Hematopoietic multipotent progenitor cell treated with erythropoietin and hydrocortisone succinate and interleukin-3 and kit ligand, for 8 days (in vitro differentiated cells): Measurements from ENCODE around the gene EP400.
A peak's percentile ranks its signal among the peaks of the same experiment; 100 is the strongest.
"Not testable (repeated sequence)": the region's sequence is repeated elsewhere in the genome, so short reads cannot be mapped to it uniquely, and the experiment has no call there.

Experiments
- DNase-seq: peaks from one replicate; pipeline ENCODE4 v3.0.0-alpha.2; 2015

EP400 gene

DNA sequence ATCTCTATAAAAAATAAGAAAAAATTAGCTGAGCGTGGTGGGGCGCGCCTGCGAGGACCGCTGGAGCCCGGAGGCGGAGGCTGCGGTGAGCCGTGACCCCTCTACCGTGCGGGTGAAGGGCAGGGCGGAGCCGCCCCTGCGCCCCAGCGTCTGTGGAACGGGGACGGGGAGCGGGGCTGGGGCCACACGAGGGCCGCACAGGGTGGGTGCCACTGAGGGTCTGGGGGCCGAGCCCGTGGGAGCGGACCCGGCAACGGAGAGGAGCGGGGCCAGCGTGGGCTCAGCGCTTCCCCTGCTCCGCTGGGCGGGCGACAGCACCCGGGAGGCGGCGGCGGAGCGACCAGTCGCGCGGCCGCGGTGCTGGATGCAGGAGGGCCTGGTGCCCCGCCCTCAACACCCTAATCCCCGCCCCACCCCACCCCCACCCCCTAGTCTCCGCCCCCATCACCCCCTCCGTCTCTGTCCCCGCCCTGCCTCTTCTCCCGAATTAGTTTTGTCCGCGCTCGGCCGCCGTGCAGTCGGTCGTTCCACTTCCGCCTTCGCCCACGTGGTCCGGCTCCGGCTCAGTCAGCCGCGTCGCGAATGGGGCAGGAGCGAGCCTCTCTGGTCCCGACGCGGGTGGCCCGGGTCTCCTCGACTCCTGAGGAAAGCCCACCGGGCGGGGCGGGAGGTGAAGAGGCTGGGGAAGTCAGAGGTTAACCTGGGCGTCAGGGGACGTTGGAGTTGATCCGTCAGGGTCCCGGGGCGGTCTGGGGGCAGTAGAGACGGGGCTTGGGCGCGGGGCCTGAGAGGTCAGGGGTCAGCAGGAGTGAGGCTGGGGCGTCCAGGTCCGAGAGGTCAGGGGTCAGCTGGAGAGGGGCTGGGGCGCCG lies 20.8 kb upstream of the EP400 start, which contains the start of gene PUS1:
PUS1 (plus strand) TSS at position 566 of the 870 bp plus-strand sequence. CDS start 447 bp downstream, outside the sequence.
- DNase-seq: peak; percentile 94

DNA sequence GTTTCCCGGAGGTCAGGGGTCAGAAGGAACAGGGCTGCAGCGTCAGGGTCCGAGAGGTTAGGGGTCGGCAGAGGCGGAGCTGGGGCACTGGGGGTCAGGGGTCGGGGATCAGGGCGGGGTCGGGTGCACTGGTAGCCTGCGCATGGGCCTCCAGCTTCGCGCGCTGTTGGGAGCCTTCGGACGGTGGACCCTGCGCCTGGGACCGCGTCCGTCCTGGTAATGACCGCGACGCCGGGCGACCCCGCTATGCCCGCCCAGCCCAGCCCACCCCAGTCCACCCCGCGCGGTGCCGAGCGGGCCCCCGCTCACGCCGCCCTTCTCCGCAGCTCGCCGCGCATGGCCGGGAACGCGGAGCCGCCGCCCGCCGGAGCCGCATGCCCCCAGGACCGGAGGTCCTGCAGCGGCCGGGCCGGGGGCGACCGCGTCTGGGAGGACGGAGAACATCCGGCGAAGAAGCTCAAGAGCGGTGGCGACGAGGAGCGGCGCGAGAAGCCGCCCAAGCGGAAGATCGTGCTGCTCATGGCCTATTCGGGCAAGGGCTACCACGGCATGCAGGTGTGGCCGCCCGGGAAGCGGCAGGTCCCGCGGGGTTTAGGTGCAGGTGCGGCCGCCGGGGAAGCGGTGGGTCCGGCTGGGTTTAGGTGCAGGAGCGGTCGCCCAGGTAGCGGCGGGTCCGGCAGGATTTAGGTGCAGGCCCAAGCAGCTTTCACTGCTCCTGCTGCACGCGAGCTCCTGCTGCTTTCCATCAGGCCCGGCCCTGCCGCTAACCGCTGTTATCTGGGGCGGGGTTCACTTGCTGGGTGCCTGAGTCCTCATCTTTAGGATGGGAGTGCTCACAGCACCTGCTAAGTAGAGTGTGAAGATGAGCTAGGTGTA lies 19.9 kb upstream of the EP400 start:
- DNase-seq: peak; percentile 76

DNA sequence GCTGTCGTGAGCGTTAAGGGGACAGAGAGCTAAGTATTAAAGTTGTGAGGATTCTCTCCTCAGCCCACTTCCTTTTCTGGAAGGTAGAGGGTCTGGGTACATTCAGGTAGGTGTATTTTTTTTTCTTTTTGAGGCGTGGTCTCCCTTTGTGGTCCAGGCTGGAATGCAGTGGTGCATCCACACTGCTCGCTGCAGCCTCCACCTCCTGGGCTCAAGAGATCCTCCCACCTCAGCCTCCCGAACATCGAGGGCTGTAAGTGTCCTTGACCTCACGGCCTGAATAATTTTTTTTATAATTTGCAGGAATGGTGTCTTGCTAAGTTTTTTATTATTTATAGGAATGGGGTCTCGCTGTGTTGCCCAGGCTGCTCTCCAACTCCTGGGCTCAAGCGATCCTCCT lies 19.2 kb upstream of the EP400 start:
- no peak for DNase-seq

DNA sequence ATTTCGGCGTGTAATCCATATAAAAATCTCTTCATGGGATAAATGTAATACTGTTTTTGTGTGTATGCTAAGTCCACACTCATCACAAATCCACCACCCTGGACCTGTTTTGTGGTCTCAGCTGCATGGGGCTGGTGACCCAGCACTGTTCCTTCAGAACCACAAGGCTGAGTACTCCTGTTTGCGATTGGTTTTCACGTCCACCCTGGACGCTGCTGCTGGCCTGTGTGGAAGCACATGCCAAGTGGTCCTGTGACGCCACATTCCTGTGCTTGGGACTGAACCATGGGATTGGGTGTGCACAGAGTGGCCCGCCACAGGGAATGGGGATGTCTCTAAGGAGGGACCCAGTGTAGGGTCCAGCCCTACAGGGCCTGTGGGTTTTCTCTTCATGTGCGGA lies 16.4 kb upstream of the EP400 start:
- no peak for DNase-seq

DNA sequence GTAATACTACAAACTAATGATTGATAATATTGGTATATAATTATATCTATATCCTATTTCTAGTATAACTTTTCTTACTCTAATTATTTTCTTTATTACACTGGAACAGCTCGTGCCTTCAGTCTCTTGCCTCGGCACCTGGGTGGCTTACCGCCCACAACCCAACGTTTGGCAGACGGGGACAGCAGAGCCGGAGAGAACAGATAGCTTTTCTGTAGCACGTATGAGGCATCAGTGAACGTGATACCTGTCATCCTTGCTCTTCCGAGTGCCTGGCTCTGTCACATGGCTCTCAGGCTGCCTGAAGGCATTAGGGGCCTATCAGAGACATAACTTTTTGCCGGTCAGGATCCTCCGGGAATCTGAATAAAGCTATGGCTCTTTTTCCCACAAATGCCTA lies 15.2 kb upstream of the EP400 start:
- no peak for DNase-seq

DNA sequence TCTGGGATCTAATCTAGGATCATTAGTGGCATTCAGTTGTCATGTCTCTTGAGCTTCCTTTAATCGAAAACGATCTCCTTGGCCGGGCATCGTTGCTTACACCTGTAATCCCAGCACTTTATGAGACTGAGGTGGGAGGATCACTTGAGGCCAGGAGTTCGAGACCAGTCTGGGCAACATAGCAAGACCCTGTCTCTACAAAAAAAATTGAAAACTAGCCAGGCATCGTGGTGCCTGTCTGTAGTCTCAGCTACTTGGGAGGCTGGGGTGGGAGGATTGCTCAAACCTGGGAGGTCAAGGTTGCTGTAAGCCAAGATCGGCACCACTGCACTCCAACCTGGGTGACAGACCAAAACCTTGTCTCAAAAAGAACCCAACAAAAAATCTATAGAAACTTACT lies 11.7 kb upstream of the EP400 start:
- no peak for DNase-seq

DNA sequence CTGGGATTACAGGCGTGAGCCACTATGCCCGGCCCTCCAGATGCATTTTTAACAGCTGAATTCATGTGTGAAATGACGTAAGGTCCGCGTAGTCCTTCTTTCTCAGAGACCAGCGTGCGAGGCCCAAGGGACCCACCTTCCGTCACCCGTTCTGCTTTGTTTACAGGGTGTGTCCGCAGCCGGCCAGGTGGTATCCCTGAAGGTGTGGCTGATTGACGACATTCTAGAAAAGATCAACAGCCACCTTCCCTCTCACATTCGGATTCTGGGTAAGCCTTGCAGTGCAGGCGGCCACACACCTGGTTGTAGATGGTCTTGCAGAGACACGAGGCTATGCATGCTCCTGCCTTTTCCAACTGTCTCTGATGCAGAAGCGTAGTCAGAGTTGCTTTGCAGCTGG lies 10.7 kb upstream of the EP400 start:
- no peak for DNase-seq

DNA sequence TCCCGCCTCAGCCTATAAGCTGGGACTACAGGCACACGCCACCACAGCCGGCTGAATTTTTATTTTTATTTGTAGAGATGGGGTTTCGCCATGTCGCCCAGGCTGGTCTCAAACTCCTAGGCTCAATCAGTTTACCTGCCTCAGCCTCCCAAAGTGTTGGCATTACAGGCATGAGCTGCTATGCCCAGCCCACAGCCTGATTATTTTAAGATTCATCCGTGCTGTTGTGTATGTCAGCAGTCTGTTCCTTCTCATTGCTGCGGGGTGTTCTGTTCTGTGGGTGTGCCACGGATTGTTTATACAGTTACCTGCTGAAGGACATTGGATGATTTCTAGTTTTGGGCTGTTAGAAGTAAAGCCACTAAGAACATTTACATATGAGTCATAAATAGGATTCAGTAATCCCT lies 9.6 kb upstream of the EP400 start:
- DNase-seq: no peak

DNA sequence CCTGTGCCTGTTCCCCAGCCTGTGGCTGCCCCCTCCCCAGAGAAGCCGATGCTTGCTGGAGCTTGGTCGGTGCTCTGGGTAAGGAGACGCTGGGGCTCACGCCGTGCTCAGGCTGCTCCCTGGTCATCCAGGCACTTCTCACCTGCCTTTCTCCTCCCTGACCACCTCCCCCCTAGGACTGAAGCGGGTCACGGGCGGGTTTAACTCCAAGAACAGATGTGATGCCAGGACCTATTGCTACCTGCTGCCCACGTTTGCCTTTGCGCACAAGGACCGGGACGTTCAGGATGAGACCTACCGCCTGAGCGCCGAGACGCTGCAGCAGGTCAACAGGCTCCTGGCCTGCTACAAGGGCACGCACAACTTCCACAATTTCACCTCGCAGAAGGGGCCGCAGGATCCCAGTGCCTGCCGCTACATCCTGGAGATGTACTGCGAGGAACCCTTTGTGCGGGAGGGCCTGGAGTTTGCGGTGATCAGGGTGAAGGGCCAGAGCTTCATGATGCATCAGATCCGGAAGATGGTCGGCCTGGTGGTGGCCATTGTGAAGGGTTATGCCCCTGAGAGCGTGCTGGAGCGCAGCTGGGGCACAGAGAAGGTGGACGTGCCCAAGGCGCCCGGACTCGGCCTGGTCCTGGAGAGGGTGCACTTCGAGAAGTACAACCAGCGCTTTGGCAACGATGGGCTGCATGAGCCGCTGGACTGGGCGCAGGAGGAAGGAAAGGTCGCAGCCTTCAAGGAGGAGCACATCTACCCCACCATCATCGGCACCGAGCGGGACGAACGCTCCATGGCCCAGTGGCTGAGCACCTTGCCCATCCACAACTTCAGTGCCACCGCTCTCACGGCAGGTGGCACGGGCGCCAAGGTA lies 8.4 kb upstream of the EP400 start:
- no peak for DNase-seq

DNA sequence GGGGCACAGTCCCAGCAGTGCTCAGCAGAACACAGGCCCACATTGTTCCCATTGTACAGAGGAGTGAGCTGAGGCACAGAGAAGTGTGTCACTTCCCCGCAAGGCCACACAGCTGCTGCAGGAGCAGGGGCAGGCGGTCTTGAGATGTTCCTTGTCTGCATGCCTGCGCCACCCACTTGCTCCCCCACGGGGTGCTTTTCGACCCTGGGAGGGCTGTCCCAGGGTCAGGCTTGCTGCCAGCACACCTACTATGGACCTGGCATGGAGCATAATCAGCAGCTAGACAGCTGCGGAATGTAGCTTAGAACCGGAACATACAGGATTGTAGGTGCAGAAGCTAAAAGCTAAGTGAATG lies 7.8 kb upstream of the EP400 start:
- DNase-seq: no peak

DNA sequence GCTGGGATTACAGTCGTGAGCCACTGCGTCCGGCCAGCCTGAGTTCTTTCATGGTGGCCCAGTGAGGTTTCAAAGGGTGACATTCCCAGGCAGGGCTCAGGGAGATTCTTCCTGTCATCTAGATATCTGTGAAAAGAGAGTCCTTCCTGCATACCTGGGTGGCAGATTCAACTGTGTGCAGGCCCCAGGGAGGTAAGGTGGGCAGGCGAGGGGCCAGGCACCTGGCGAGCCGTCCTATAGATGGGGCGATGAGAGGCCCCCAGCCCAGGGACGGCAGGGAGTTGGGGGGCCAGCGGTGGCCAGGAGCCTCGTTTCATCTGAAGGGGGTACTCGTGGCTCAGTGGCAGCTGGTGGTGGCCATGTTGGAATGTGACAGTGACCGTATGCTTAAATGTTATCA lies 7.1 kb upstream of the EP400 start:
- DNase-seq: no peak

DNA sequence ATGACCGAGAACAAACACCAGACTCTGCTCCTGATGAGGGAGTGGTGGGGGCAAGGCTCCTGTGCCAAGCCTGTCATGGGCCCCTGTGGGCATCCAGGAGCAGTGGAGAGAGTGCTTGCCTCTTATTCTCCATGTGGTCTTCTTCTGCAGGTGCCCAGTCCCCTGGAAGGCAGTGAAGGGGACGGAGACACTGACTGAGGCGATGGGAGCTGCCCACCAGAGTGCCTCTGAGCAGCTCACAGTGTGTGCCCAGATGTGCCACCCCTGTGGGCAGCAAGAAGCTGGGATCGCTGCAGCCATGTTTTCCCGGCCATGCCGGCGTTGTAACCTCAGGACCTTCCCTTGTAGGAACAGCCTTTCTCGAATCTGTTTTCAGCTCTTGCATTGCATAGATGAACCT lies 6.4 kb upstream of the EP400 start:
- DNase-seq: no peak

DNA sequence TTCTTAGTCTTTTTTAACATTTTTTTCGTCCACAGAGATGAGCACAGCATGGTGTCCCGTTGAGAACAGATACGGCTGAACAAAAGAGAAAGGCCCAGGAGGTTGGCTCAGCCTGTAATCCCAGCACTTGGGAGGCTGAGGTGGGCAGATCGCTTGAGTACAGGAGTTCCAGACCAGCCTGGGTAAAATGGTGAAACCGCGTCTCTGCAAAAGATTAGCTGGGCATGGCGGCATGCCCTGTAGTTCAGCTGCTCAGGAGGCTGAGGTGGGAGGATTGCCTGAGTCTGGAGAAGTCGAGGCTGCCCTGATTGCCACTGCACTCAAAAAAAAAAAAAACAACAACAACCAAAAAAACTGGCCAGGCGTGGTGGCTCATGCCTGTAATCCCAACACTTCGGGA lies 5.9 kb upstream of the EP400 start:
- no peak for DNase-seq

DNA sequence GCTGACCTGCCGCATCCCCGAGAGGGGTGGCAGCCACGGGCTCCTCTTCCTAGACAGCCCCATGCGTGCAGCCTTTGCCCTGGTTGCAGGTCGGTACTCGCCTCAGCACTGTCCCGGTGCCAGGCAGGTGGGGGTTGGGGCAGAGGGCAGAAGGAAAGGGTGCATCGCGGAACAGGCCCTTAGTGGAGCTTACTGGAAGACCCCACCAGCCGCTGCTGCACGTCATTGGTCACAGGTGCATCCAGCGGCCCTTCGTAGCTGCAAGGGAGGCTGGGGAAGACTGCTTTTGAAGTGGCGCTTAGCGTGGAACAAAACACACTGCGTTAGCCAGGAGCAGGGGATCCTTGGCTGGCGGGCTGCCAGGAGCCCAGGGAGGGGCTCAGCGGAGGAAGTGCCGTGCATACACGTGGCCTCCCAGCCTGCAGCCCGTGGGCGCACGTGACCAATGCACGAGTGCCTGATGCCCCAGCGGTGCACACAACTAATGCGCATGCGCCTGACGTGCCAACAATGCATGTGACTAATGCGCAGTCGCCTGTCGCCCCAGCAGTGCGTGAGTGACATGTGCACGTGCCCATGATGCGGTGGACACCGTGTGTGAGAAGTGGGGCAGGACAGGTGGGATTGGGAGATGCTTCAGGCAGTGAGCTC lies 5.0 kb upstream of the EP400 start:
- no peak for DNase-seq

DNA sequence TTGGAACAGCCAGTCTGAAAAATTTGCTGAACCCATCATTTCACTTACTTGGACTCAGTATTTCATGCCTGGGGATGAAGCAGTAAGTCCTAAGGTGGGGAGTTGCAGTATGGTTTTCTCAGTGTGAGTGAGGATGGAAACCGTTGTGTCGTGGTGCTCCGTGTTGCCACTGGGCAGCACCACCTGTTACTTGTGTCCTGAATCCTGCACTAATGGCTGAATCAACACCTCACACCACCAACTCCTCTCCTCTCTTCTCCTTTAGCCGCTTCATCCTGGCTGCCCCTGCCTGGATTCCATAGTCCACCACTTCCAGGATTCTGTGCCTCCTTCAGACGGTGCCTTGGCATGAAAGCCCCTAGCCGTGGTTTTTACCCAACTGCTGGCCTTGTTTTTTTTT lies 3.0 kb upstream of the EP400 start:
- no peak for DNase-seq

DNA sequence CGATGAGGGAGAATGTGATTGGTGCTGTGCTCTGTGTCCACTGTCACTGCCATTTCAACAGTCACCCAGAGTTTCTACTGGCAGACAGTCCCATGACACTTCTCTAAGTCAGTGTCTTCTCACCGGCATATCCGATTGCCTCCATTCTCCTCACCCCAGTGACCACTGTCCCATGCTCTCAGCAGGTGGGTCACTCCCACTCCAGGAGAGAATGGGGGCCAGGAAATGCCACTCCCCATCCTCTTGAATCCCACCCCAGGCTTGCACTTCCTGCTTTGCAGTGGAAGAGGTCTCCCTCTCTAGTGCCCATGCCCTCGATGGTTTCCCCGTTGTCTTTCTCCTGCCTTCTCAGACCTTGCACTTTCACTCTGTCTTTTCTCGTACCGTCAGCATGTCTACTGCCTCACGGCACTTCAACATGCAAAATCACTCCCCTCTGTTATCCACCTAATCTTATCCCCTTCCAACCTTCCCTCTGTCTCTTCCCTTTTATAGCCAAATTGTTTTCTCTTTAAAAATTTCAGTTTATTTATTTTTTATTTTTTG lies 2.2 kb upstream of the EP400 start:
- DNase-seq: no peak

DNA sequence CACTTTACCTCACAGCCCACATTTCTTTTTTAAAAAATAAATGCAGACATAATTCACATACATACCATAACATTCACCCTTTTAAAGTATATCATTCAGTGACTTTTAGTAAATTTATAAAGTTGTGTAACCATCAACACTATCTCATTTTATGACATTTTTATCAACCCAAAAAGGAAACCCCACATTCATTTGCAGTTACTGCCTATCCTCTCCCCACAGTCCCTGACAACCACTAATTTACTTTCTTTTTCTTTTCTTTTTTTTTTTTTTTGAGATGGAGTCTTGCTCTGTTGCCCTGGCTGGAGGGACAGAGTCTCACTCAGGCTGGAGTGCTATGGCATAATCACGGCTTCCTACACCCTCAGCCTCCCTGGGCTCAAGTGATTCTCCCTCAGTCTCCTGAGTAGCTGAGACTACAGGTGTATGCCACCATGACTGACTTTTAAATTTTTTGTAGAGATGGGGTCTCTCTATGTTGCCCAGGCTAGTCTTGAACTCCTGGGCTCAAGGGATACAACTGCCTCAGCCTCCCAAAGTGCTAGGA lies 1.5 kb upstream of the EP400 start:
- DNase-seq: no peak

DNA sequence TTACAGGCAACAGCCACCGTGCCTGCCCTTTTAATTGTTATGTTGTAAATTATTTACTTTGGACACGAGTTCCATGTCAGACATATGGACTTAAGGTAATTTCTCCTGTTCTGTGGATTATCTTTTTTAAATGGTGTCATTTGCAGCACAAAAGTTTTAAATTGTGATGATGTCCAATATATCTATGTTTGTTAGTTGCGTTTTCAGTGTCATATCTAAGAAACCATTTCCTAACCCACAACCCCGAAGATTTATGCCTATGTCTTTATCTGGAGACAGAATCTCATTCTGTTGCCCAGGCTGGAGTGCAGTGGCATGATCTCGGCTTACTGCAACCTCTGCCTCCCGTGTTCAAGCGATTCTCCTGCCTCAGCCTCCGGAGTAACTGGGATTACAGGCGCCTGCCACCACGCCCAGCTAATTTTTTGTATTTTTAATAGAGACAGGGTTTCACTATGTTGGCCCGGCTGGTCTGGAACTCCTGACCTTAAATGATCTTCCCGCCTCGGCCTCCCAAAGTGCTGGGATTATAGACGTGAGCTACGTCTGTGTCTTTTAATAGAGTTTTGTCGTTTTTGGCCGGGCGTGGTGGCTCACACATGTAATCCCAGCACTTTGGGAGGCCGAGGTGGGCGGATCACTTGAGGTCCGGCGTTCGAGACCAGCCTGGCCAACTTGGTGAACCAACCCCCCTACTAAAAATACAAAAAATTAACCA lies 870 bp upstream of the EP400 start:
- peak; percentile 39 for DNase-seq

DNA sequence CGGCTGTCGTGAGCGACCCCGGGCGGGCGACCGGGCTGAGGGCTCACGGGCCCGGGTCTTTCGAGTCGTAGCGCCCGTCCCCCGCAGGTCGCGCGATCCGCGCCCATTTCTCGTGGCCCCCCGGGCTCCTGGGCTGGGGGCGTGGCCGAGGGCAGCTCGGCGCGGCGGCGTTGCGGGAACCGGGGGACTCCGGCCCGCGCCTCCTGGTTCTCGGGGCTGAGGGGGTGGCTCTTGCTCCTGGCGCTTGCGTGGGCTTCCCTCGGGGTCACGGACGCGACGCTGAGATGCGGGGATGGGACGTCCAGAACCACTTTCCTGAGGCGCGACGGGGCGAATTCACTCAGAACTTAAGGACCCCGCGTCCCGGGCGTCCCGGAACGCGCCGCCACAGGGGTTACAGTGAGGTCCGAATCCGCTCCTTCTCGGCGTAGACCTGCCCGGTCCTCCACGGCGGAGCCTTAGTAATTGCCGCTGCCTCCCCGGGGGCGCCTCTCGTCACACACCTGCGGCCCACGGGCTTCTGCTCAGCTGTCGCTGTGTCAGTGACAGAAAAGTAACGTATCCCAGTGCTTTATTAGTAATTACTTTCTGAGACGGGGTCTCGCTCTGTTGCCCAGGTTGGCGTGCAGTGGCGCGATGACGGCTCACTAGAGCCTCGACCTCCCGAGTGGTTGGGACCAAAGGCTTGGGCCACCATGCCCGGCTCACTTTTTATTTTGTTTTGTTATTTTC lies 606 bp downstream of the EP400 start:
- no peak for DNase-seq

DNA sequence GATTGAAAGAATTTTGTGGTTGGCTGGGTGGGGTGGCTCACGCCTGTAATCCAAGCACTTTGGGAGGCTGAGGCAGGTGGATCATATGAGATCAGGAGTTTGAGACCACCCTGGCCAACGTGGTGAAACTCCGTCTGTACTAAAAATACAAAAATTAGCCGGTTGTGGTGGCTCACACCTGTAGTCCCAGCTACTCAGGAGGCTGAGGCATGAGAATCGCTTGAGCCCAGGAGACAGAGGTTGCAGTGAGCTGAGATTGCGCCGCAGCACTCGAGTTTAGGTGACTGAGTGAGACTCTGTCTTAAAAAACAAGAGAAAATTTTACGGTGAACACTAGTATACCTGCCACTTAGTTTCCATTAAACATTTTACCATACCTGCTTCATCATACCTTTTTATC lies 4.1 kb downstream of the EP400 start:
- DNase-seq: not testable (repeated sequence)

DNA sequence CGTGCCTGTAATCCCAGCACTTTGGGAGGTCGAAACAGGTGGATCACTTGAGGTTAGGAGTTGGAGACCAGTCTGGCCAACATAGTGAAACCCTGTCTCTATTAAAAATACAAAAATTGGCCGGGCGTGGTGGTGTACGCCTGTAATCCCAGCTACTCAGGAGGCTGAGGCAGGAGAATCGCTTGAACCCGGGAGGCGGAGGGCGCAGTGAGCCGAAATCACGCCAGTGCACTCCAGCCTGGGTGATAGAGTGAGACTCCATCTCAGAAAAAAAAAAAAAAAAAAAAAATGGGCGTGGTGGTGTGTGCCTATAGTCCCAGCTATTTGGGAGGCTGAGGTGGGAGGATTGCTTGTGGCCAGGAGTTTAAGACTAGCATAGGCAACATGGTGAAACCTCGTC lies 4.7 kb downstream of the EP400 start:
- not testable (repeated sequence) for DNase-seq
